Cardiac fibroblast (primary cell): ENCODE measurements around the gene NYAP2.

ENCODE experiments used
- DNase-seq, 2 donors: peaks; one replicate each; pipeline versions ENCODE4 v3.0.0 to v3.0.0-alpha.2; 2010; ENCODE audit warnings: low read depth in 2 of 2
- H3K4me3 ChIP-seq, 2 donors: replicated peaks in 1 of 2; 1 replicate in 1 of 2; 2 replicates in 1 of 2; pipeline ENCODE4 v1.5.1; 2011; ENCODE audit warnings: low read depth in 2 of 2, low read length in 2 of 2, mild to moderate bottlenecking in 2 of 2, moderate library complexity in 1 of 2
- TF ChIP-seq, protein P1 (sequence below): IDR thresholded peaks from one replicate; pipeline ENCODE4 v1.5.1; 2011; ENCODE audit warnings: low read depth, mild to moderate bottlenecking, low read length, inconsistent platforms

The NYAP2 gene

DNA sequence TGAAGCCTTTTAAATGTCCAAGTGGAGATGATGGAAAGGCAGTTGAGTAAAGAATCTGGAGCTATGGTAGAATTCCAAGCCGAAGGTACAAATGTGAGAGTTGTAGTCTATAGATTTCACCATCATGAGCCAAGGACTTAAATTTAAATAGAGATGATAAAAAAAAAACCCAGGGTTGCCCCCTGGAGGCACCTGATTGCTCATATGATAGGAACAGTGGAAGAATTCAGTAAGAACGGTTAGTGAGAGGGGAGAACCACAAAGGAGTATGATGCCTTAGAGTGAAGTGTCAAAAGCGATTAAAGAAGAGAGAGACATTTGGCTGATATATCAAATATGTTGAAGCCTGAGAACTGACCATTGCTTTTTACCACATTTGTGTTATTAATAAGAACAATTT lies 11.9 kb downstream of the NYAP2 start:
- no peak for DNase-seq
- TF ChIP-seq, protein P1, sequence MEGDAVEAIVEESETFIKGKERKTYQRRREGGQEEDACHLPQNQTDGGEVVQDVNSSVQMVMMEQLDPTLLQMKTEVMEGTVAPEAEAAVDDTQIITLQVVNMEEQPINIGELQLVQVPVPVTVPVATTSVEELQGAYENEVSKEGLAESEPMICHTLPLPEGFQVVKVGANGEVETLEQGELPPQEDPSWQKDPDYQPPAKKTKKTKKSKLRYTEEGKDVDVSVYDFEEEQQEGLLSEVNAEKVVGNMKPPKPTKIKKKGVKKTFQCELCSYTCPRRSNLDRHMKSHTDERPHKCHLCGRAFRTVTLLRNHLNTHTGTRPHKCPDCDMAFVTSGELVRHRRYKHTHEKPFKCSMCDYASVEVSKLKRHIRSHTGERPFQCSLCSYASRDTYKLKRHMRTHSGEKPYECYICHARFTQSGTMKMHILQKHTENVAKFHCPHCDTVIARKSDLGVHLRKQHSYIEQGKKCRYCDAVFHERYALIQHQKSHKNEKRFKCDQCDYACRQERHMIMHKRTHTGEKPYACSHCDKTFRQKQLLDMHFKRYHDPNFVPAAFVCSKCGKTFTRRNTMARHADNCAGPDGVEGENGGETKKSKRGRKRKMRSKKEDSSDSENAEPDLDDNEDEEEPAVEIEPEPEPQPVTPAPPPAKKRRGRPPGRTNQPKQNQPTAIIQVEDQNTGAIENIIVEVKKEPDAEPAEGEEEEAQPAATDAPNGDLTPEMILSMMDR = no peak
- H3K4me3 ChIP-seq = no peak overlapping the region

DNA sequence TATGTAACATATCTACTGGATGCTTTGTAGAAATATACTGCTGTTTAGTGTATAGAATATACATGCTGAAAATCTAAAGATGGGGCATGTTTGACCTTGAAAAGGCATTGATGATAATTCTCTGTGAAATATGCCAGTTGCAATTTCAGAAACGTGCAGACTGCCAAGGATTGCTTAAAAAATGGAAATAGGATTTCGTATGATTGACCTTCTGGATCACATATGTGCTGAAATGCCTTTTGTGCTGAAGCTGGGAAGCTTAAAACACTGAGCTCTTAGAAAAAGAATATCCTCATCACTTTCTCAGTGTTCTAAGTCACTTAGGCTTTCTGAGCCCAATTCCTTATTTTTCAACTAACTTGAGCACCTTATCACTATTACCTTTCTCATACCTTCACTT lies 14.3 kb downstream of the NYAP2 start:
- H3K4me3 ChIP-seq = no peak overlapping the region
- DNase-seq = no peak
- TF ChIP-seq, protein P1 = no peak

DNA sequence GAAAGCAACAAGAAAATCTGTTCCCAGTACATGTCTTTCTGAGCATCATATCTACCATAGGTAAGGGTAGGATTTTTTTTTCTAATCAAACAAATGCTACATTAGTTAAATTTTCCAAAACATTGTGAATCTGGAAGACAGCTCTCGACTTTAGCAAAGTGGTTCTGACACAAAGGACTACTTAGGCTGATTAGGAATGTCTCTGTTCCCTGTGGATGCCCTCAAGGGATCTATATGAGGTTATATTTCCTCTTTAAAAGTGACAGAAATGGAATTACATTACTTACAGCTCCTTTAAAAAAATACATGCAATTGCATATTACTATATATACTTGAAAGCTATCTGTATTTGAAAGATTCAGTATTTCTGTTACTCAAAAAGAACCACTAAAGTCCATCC lies 15.4 kb downstream of the NYAP2 start:
- H3K4me3 ChIP-seq = no peak overlapping the region
- TF ChIP-seq, protein P1 = no peak
- no peak for DNase-seq

DNA sequence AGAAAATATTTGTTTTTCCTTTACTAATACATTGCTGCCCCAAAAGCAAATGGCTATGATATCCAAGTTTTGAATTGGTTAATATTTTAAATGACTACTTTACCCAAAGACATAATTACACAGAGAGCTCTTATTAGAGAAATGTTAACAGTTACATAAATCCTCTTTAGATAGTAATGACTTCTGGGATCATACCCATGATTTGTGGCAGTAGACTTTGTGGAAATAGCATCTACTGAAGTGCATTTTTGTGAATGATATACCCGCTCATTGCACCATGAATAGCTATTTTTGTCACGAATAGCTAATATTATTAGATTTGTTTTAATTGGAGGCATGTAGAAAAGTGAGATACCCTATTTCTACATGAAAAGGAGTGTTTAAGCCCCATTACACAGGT lies 15.8 kb downstream of the NYAP2 start:
- TF ChIP-seq, protein P1 = no peak

DNA sequence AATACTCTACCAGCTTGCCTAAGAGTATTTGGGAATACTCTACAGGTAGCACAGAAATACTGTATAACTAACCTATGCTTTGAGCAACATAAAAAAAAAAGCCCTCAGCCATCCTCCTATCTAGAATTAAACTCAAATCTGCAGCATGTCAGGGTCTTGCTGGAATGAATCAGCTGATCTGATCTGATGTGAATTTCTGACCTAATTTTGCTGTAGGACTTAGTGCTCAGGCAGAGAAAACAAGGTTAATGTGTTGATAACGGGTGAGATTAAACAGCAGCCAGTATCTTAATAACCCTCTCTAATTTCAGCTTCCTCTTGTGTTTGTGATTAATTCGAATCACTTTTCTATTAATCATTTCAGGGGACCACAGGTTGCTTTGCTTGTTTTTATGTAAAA lies 16.3 kb downstream of the NYAP2 start:
- TF ChIP-seq, protein P1 = no peak
- no peak for DNase-seq
- no peak overlapping the region for H3K4me3 ChIP-seq

More for the DNA sequence above, 15.8 kb downstream of the NYAP2 start:
- DNase-seq = no peak
- H3K4me3 ChIP-seq = no peak overlapping the region

DNA sequence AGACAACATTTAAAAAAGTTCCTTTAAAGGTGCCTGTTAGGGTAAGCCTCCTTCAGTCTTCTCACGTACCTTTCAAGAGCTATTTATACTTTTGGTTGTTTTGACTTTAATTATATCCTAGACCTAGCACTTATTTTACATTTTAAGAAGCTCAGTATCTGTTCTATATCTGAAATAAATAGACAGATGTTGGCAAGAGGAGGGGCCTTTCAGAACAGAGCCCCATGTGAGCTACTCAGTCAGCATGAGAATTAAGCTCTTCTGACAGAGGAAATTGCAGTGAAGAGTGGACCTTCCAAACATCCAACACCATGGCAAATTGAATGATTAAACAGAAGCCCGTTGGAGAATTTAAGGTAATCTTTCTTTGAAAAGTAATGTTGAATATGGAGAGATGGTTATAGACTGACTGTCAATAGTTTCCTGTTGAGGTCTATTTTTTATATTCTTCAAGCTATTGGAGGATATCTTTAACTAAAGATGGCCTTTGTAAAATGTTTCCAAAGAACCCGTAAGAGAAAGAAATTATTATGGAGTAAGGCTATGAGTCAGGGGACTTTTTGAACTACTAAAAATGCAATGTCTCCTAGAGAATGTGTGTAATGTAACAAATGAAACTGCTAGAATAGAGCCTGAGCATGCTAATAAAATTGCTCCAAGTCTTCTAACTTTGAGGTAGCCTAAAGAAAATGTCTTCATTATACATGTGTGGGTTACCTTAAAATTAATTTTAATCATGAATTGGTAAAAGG lies 17.3 kb downstream of the NYAP2 start:
- DNase-seq = no peak
- TF ChIP-seq, protein P1 = no peak
- H3K4me3 ChIP-seq = no peak overlapping the region

DNA sequence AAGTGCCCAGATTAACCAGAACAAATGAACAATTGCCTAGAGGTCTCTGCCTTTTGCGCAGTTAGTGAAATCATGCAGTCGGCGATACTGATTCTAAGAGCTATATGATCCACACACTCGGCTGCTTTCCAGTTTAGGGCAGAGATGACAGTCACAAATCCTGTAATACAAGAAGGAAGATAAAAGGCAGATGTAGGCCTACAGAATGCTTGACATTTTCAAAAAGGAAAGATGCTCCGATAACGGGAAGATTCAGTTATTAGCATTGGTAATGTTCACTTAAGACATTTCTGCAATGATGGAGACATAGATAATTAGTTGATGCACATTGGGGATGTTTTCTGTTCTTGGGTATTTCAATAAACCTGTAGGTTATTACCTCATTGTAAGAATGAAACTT lies 19.5 kb downstream of the NYAP2 start:
- TF ChIP-seq, protein P1 = no peak
- DNase-seq = no peak
- H3K4me3 ChIP-seq = no peak overlapping the region
